Globus pallidus (tissue), 1 donor: ENCODE data around the gene ALDH1A1.
A peak's percentile ranks its signal among the peaks of the same experiment; 100 is the strongest.
"Not testable (repeated sequence)": the region's sequence is repeated elsewhere in the genome, so short reads cannot be mapped to it uniquely, and the experiment has no call there.

Experiments used
- DNase-seq: peaks from one replicate; pipeline ENCODE4 v3.0.0-alpha.2; 2015; ENCODE audit warnings: low spot score

Gene ALDH1A1

DNA sequence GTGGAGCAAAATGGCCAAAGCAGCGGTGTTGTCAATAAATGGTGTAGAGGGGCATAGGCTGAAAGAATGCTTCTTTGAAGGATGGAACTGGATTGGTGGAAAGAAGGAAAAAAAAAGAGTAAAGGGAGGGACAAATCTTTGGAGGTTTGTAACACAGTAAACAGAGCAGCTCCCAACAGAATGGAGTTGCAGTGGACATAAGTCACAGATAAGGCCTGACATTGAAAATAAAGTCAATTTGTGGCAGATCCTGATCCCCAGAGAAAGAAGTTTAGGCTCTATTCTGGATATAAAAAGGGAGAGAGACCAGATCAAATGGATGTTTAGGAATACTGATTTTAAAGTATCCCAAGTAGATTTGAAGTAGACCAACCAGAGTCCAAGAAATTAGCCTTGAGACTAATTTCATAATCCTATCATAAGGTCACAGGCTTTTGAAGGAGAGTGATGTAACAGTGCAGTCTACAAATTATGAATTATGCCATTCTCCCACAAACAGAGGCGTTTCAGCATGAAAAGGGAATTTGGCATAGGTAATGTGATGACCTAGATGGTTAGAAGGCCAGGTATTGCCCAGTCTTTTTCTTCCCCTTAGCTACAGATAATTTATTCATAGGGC lies 8.9 kb downstream of the ALDH1A1 start:
- DNase-seq, result no peak

DNA sequence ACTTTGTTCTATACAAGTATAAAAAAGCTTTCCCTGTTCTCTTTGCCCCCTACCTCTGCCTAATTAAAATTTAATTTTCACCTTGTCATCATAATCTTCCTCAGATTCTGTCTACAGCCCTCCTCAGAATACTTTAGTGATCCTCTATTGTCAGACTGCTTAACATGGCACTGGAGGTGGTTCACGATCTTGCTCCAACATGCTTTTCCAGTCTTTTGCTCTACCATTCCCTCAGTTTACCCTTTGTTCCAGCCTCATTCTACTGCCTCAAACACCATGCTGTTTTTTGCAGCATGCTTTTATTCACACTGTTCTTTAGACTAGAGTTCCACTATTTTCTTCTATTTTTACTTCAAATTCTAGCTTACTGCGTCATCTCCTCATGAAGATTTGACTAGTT lies 10.4 kb downstream of the ALDH1A1 start:
- no peak for DNase-seq

- DNase-seq, result not testable (repeated sequence)
Observed at GRCh38 chr9:72939581-72939980, 13.3 kb downstream of the ALDH1A1 start.

GRCh38 chr9:72937545-72937944 lies 15.3 kb downstream of the ALDH1A1 start:
- no peak for DNase-seq

DNA sequence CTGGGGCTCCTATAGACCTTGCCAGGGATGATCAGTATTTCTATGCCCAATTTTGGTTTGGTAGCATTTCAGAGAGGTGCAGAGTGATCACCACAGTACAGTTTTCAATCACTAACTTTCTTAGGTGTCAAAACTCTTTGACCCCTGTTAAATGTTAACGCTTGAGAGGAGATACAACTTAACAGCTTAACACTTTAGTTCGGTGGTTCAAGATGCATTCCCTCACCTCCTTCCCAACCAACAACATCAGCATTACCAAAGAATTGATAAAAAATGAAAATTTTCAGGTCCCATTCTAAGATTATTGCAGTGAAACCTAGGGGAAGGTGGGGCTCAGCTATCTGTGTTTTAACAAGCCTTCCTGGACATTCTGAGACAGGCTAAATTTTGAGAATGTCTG lies 16.2 kb downstream of the ALDH1A1 start:
- no peak for DNase-seq

DNA sequence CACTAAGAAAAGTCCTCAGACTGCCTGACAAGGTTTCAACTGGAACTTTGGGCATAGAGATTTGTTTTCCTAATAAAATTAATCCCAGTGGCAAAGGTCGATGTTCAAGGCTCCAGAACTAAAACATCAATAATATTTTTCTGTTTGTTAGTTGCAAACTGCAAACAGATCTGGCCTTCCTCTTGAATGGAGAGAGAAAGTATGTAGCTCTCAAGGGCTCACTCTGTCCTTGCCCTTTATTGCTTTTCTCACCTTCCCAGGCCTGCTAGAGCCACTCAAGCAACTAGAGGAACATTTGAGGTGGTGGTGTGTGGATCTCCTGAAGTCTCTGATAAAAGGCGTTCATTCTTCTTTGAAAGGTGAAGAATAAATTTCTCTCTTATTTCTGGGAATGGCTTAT lies 16.6 kb downstream of the ALDH1A1 start:
- no peak for DNase-seq

DNA sequence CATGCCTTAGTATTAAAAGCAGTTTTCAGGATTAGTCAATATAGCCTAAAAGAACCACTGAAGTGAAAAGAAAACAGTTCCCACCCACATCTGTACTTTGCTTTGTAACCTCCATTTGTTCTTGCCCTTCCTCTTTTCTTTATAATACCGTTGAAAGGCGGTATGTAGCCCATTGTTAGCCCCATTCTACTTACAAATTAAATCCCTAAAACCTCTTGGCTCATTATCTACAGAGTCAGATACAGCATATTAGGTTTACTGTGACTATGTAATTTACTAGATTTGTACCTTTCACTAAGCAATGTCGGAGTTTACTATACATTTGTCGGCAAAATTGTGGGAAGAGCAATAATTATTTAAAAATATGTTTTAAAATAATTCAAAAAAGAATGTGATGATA lies 17.3 kb downstream of the ALDH1A1 start:
- no peak for DNase-seq

DNA sequence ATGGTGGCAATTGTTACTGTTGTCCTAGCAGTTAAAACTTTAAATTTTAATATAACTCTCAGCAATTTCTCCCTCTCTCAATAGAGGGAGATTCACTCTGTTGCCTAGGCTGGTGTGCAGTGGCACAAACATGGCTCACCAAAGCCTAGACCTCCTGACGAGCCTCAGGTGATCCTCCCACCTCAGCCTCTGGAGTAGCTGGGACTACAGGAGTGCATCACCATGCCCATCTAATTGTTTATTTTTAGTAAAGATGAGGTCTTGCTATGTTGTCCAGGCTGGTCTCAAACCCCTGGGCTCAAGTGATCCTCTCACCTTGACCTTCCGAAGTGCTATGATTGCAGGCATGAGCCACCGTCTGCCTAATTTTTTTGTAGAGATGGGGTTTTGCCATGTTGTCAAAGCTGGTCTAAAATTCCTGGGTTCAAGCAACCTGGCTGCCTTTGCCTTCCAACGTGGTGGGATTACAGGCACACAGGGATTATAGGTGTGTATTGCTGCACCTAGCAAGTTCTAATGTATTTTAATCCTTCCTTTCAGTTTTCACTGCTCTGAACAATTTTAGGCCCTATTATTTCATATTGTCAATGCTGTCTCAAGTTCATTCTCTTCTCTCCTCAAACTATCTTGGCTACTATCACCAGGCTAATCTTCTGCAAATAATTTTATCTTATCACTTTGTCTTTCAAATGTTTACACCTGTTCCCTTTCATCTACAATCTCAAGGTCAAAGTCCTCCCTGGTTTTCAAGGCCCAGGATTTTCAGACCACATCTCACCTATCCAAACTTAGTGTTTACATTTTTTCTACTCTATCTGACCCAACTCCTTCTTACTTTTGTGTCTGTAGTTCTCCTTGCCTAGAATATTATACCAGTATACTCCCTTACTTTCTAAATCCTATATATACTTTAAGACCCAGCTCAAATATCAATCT lies 18.9 kb downstream of the ALDH1A1 start:
- DNase-seq, result no peak

GRCh38 chr9:72932619-72933018 lies 20.2 kb downstream of the ALDH1A1 start:
- no peak for DNase-seq

DNA sequence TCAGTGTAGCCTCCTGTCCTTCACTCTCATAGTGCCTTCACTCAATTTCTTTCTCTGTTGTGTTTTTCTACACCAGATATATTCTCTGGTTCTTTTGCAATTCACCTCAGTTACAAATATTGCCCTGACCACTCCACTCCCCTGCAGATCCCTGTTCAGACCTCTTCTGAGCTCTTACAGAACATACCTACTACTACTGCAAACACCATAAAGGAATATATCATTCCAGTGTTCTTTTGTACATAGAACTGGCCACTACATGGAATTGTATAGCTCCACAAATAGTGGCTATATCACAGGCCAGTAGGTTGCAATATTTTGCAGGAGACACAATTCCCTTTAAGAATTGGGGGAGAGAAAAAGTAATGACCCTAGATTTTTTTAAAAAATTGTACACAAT lies 21.0 kb downstream of the ALDH1A1 start:
- DNase-seq, result no peak

- DNase-seq, result no peak
Observed at GRCh38 chr9:72931437-72931836, 21.4 kb downstream of the ALDH1A1 start.

DNA sequence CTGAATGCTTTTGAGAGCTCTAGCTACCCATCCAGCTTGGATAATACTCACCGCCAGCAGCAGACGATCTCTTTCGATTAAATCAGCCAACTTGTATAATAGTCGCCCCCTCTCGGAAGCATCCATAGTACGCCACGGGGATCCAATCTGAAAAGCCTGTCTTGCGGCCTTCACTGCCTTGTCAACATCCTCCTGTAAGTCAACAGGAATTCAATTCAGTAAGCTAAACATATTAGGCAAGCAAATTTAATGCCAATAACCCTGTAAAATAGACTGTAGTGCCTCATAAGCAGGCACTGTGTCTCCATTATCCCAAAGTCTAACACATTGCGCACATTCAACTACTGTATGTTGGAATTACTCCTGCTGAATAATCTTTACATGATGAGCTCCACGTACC lies 22.0 kb downstream of the ALDH1A1 start:
- no peak for DNase-seq

DNA sequence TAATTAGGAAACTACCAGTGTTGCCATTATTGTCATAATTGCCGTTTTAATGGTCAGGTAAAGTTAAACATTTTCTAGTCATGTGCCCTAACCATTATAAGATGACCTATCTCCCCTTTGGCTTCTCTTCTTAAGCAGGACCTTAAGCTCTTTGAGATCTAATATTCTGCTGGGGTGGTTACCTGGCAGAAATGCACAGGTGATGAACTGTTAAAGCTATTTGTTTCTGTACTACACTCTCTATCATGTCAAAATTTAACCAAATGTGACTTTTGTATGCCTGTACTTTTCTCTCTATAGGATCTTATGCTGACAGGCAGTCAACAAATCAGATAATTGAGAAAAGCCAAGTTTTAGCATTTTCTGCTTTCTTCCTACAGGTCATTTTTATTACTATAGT lies 23.3 kb downstream of the ALDH1A1 start:
- no peak for DNase-seq

GRCh38 chr9:72928042-72928507 lies 24.8 kb downstream of the ALDH1A1 start:
- no peak for DNase-seq

GRCh38 chr9:72926506-72926905 lies 26.3 kb downstream of the ALDH1A1 start:
- no peak for DNase-seq

DNA sequence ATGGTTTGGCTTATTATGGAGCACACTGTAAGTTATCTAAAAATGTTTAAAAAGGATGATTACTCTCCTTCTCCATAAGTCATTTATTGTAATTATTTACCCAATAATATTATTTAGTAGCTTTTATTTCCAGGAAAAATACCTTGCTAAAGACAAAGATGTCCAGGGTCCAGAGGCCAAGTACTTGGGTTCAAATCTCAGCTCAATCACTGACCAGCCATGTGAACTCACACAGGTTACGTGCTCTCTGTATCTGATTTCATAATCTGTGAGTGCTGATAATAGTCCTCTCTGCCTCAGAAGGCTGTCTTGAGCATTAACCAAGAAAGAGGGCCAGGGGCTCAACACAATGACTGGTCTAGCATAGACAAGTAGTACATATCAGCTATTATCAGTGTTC lies 27.0 kb downstream of the ALDH1A1 start:
- no peak for DNase-seq

GRCh38 chr9:72925126-72925789 lies 27.6 kb downstream of the ALDH1A1 start:
- DNase-seq, result peak; percentile 2

- DNase-seq, result no peak
Observed at GRCh38 chr9:72924154-72924790, 28.6 kb downstream of the ALDH1A1 start.

DNA sequence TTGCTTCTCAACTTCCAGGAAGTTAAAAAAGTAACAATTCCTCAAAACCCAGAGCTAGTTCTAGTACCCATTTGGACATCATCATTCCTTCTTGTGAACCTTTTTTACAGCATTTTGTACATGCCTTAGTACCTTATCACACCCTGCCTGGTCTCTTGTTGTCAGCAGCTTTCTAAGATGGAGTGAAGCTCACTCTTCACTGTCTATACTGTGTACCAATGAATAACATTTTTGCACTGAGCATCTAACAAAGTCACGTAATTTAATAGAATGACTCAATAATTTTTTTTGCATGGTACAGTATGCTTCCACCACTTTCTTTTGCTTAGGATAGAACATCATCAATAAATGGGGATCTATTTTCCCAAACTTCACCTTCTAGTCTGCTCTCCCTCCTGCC lies 29.8 kb downstream of the ALDH1A1 start:
- DNase-seq, result no peak

DNA sequence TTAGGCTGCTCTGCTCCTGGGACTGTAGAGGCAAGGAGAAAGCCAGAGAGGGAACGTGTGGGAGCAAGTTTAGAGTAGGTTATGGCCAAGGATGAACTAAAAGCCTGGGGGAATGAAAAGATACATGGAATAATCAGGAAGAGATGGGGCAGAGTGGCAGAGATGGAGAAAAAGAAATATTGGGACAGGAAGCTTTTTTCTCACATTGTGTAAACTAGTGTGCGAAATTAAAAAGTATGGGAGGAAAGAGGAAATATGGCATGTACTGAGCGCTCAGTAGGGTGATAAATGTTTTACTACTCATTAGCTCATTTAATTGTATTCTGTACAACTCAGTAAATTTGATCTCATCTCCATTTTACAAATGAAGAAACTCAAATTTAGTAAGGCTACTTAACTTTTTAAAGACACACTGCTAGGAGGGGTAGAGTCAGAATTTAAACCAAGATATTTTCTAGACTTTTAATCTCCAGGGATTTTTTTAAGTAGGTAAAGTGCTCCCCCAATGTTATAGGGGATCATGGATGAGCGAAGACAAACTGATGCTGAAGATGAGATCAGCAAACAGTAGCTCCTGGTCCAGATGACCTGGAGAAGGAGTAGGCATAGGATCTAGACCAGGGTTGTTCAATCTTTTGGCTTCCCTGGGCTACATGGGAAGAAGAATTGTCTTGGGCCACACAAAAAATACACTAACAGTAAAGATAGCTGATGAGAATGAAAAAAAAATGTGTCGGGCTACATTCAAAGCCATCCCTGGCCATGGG lies 30.8 kb downstream of the ALDH1A1 start:
- DNase-seq, result no peak

- no peak for DNase-seq
Observed at GRCh38 chr9:72919246-72919945, 33.5 kb downstream of the ALDH1A1 start.
